Testis (tissue), 3 donors: Measurements from ENCODE around the gene ATXN7L1. TPM values are rescaled to one million over a fixed set of nuclear protein-coding genes. Genes with fewer than 3 reads are reported as not detected.

Experiments
- DNase-seq: peaks from one replicate; pipeline ENCODE4 v3.0.0-alpha.2; 2019
- H3K27ac ChIP-seq, 2 donors: fragments of 200-600 bp; sonication (generic); one replicate each; pipeline ENCODE4 v1.5.1; 2019
- H3K27me3 ChIP-seq: fragments of 200-600 bp; sonication (generic); one replicate; pipeline ENCODE4 v1.5.1; 2019
- H3K36me3 ChIP-seq: fragments of 200-600 bp; sonication (generic); one replicate; pipeline ENCODE4 v1.5.1; 2017; ENCODE audit warnings: low read depth; ENCODE audit errors: missing control alignments
- H3K4me1 ChIP-seq: fragments of 200-600 bp; sonication (generic); one replicate; pipeline ENCODE4 v1.5.1; 2019
- H3K4me3 ChIP-seq, 2 donors: fragments of 200-600 bp; sonication (generic); one replicate each; pipeline ENCODE4 v1.5.1; 2017 to 2019
- H3K9me3 ChIP-seq: fragments of 200-600 bp; sonication (generic); one replicate; pipeline ENCODE4 v1.5.1; 2017
- CTCF ChIP-seq, 3 experiments: fragments of 450-650 bp in 2 of 3; fragments of 200-600 bp in 1 of 3; sonication (generic) in 1 of 3; IDR thresholded peaks; one replicate each; pipeline ENCODE4 v1.5.1; 2016 to 2019; ENCODE audit warnings: antibody characterized with exemption in 3 of 3, mild to moderate bottlenecking in 2 of 3, moderate library complexity in 1 of 3
- POLR2A ChIP-seq: fragments of 450-650 bp; IDR thresholded peaks from one replicate; pipeline ENCODE4 v1.6.1; 2017; ENCODE audit warnings: antibody characterized with exemption, mild to moderate bottlenecking, moderate library complexity
- WGBS, 2 donors: methylation state at CpG; one replicate each; pipeline ENCODE4 v1.1.5; 2018; 5-methylcytosine and 5-hydroxymethylcytosine counted together
- intact Hi-C: fragments of 100-400 bp; cut with DNase I; formaldehyde crosslinking; loops from one replicate; pipeline ENCODE4 v1.15.1; 2023; ENCODE audit warnings: low total_unique reads
- polyA plus RNA-seq: library from polyadenylated mRNA; stranded (reverse); fragments of 350-450 nt; fragmentation: Illumina TruSeq; extraction: RNeasy Lipid Tissue Mini Kit (QIAGEN cat#74804); gene quantifications from one replicate; pipeline ENCODE4 v1.2.3, GENCODE V29; 2014; ENCODE audit warnings: low read depth, low replicate concordance; ENCODE audit not compliant: insufficient read depth
- total RNA-seq, 2 donors: library from RNA; depleted of rRNA; stranded (reverse); fragments of >200 nt; gene quantifications; one replicate each; pipeline ENCODE4 v1.2.3, GENCODE V29; 2016

The ATXN7L1 gene
- total and polyA plus RNA-seq, 3 donors from 2014 or later, result 35.7 to 61.7 (median 35.9) TPM

- no peak for DNase-seq
- TF ChIP-seq POLR2A (no peak), CTCF (IDR thresholded peaks at IDR 0.05) (no peak)
- H3K9me3 ChIP-seq, result no peaks in the 10 kb centered on the region
- no peak overlapping the region for H3K4me3 ChIP-seq
- H3K27ac ChIP-seq, result no peak overlapping the region
- 44 to 69% methylated on average over 17 to 24 of the region's 24 CpGs for WGBS, 2 donors
- intact Hi-C loops, result no loop called here
- H3K4me1 ChIP-seq, result peaks cover 6% of the 10 kb centered on the region
- no peaks in the 10 kb centered on the region for H3K36me3 ChIP-seq
- H3K27me3 ChIP-seq, result no peaks in the 10 kb centered on the region
Measured at GRCh38 chr7:105638902-105639495, 237.4 kb downstream of the ATXN7L1 start.

- no peak for TF ChIP-seq CTCF (IDR thresholded peaks at IDR 0.05)
- no peak for TF ChIP-seq POLR2A
- no peaks in the 10 kb centered on the region for H3K36me3 ChIP-seq
- WGBS, 2 donors, result 41 to 50% methylated on average over 8 of the region's 8 CpGs
Measured at GRCh38 chr7:105638334-105638733, 238.1 kb downstream of the ATXN7L1 start.

GRCh38 chr7:105637755-105638154 lies 238.6 kb downstream of the ATXN7L1 start:
- 93 to 94% methylated on average over 8 of the region's 8 CpGs for WGBS, 2 donors
- H3K9me3 ChIP-seq, result no peaks in the 10 kb centered on the region
- no peaks in the 10 kb centered on the region for H3K36me3 ChIP-seq
- H3K4me3 ChIP-seq, result no peak overlapping the region
- intact Hi-C loops, result no loop called here
- no peak for TF ChIP-seq CTCF (IDR thresholded peaks at IDR 0.05)
- TF ChIP-seq POLR2A, result no peak
- H3K27ac ChIP-seq, result no peak overlapping the region
- no peak for DNase-seq
- peaks cover 3% of the 10 kb centered on the region for H3K4me1 ChIP-seq
- no peaks in the 10 kb centered on the region for H3K27me3 ChIP-seq

More at GRCh38 chr7:105638334-105638733, 238.1 kb downstream of the ATXN7L1 start:
- no peak overlapping the region for H3K4me3 ChIP-seq
- H3K4me1 ChIP-seq, result peaks cover 3% of the 10 kb centered on the region
- H3K27ac ChIP-seq, result no peak overlapping the region
- no peak for DNase-seq
- H3K27me3 ChIP-seq, result no peaks in the 10 kb centered on the region
- H3K9me3 ChIP-seq, result no peaks in the 10 kb centered on the region
- intact Hi-C loops, result no loop called here

- peaks cover 2% of the 10 kb centered on the region for H3K4me1 ChIP-seq
- WGBS, 2 donors, result 83 to 89% methylated on average over 8 of the region's 8 CpGs
- TF ChIP-seq CTCF (IDR thresholded peaks at IDR 0.05) (no peak), POLR2A (no peak)
- H3K36me3 ChIP-seq, result no peaks in the 10 kb centered on the region
- DNase-seq, result no peak
- H3K9me3 ChIP-seq, result no peaks in the 10 kb centered on the region
- intact Hi-C loops, result no loop called here
- H3K27me3 ChIP-seq, result no peaks in the 10 kb centered on the region
- no peak overlapping the region for H3K4me3 ChIP-seq
- no peak overlapping the region for H3K27ac ChIP-seq
Measured at GRCh38 chr7:105636982-105637381, 239.4 kb downstream of the ATXN7L1 start.

- WGBS, 2 donors, result 84 to 85% methylated on average over 6 of the region's 6 CpGs
- H3K4me3 ChIP-seq, result no peak overlapping the region
- H3K4me1 ChIP-seq, result no peaks in the 10 kb centered on the region
- no peak overlapping the region for H3K27ac ChIP-seq
- no peaks in the 10 kb centered on the region for H3K36me3 ChIP-seq
- DNase-seq, result no peak
- intact Hi-C loops, result no loop called here
- no peaks in the 10 kb centered on the region for H3K27me3 ChIP-seq
- H3K9me3 ChIP-seq, result no peaks in the 10 kb centered on the region
- TF ChIP-seq POLR2A (no peak), CTCF (IDR thresholded peaks at IDR 0.05) (no peak)
Measured at GRCh38 chr7:105635197-105635596, 241.2 kb downstream of the ATXN7L1 start.
